IMR-90 (cell line): ENCODE data around the gene PCK1. TPM values are rescaled to one million over a fixed set of nuclear protein-coding genes. Genes with fewer than 3 reads are reported as not detected.

Source experiments
- ATAC-seq: fragments of 200-7000 bp; cut with Tn5 transposase; 2 replicates; pipeline ENCODE4 v1.9.1; 2020; ENCODE audit warnings: low read depth, mild to moderate bottlenecking, moderate library complexity
- BruUV-seq: library from RNA; stranded (reverse); fragments of 400-500 nt; replicated peaks from 2 replicates; lab custom pipeline; 2021; lab: Mats Ljungman, UMichigan
- CTCF ChIA-PET: fragments of 300-600 bp; formaldehyde crosslinking; extraction: SDS; loops from one replicate; lab custom pipeline; 2021; ENCODE audit warnings: antibody characterized with exemption; lab: Yijun Ruan, JAX
- POLR2A ChIA-PET: fragments of 300-600 bp; sonication (Branson Sonifier 250); formaldehyde crosslinking; loops from one replicate; lab custom pipeline; 2022; ENCODE audit warnings: antibody characterized with exemption; ENCODE audit not compliant: unreplicated experiment; lab: Charles Lee
- DNase-seq: peaks from one replicate; pipeline ENCODE4 v3.0.0; 2013
- H2AFZ ChIP-seq: replicated peaks from 2 replicates; pipeline ENCODE3; 2013; ENCODE audit warnings: low read length, mild to moderate bottlenecking; ENCODE audit not compliant: poor library complexity
- H2AK5ac ChIP-seq: 2 replicates; pipeline ENCODE4 v1.6.1; 2013; ENCODE audit warnings: low read depth, low read length, inconsistent platforms
- H2AK9ac ChIP-seq: replicated peaks from 2 replicates; pipeline ENCODE3; 2013; ENCODE audit warnings: mild to moderate bottlenecking, low read depth, low read length, moderate library complexity; ENCODE audit not compliant: poor library complexity
- H2BK120ac ChIP-seq: 2 replicates; pipeline ENCODE4 v1.6.1; 2013; ENCODE audit warnings: low read depth, low read length, inconsistent platforms
- H2BK15ac ChIP-seq: 3 replicates; pipeline ENCODE4 v1.6.1; 2013; ENCODE audit warnings: low read depth, low read length, inconsistent platforms
- H2BK20ac ChIP-seq: 2 replicates; pipeline ENCODE4 v1.6.1; 2013; ENCODE audit warnings: low read depth, mild to moderate bottlenecking, inconsistent platforms, low read length, moderate library complexity
- H2BK5ac ChIP-seq: 2 replicates; pipeline ENCODE4 v1.6.1; 2013; ENCODE audit warnings: mild to moderate bottlenecking, low read depth, low read length, inconsistent platforms; ENCODE audit not compliant: poor library complexity, severe bottlenecking
- H3K14ac ChIP-seq: replicated peaks from 2 replicates; pipeline ENCODE4 v1.6.1; 2013; ENCODE audit warnings: low read depth, low read length, inconsistent platforms
- H3K18ac ChIP-seq: 2 replicates; pipeline ENCODE4 v1.6.1; 2013; ENCODE audit warnings: low read depth, low read length, control low read depth
- H3K23ac ChIP-seq: 2 replicates; pipeline ENCODE4 v1.6.1; 2013; ENCODE audit warnings: low read depth, low read length, inconsistent platforms
- H3K27ac ChIP-seq: 2 replicates; pipeline ENCODE4 v1.5.1; 2013; ENCODE audit warnings: mild to moderate bottlenecking, control low read depth, low read length; ENCODE audit not compliant: insufficient read depth
- H3K27me3 ChIP-seq: 2 replicates; pipeline ENCODE4 v1.6.1; 2013; ENCODE audit warnings: low read length; ENCODE audit not compliant: control insufficient read depth, insufficient read depth
- H3K36me3 ChIP-seq: 2 replicates; pipeline ENCODE4 v1.6.1; 2013; ENCODE audit warnings: low read length, mixed read lengths; ENCODE audit not compliant: control insufficient read depth, insufficient read depth
- H3K4ac ChIP-seq: 2 replicates; pipeline ENCODE4 v1.6.1; 2013; ENCODE audit warnings: low read depth, low read length, inconsistent platforms
- H3K4me1 ChIP-seq: 2 replicates; pipeline ENCODE4 v1.6.1; 2013; ENCODE audit warnings: low read length, mixed read lengths; ENCODE audit not compliant: control insufficient read depth, insufficient read depth
- H3K4me2 ChIP-seq: 2 replicates; pipeline ENCODE4 v1.6.1; 2013; ENCODE audit warnings: low read depth, mild to moderate bottlenecking, control low read depth, low read length, moderate library complexity
- H3K4me3 ChIP-seq: 2 replicates; pipeline ENCODE4 v1.5.1; 2013; ENCODE audit warnings: low read depth, mild to moderate bottlenecking, control low read depth, low read length, moderate library complexity; ENCODE audit not compliant: insufficient read depth
- H3K56ac ChIP-seq: 2 replicates; pipeline ENCODE4 v1.6.1; 2013; ENCODE audit warnings: low read length, inconsistent platforms; ENCODE audit not compliant: insufficient read depth; ENCODE audit errors: extremely low read depth
- H3K79me1 ChIP-seq, 2 experiments: 2 replicates each; pipeline ENCODE4 v1.6.1; 2013; ENCODE audit warnings: low read length in 2 of 2, inconsistent platforms in 1 of 2, low read depth in 1 of 2
- H3K9ac ChIP-seq: 2 replicates; pipeline ENCODE4 v1.6.1; 2013; ENCODE audit warnings: low read depth, low read length, control low read depth
- H3K9me1 ChIP-seq: 2 replicates; pipeline ENCODE4 v1.6.1; 2013; ENCODE audit warnings: low read length, inconsistent platforms; ENCODE audit not compliant: insufficient read depth
- H3K9me3 ChIP-seq: 2 replicates; pipeline ENCODE4 v1.6.1; 2013; ENCODE audit warnings: low read length; ENCODE audit not compliant: control insufficient read depth, insufficient read depth
- H4K20me1 ChIP-seq: 2 replicates; pipeline ENCODE4 v1.6.1; 2013; ENCODE audit warnings: low read length, inconsistent platforms; ENCODE audit not compliant: insufficient read depth
- H4K5ac ChIP-seq: 2 replicates; pipeline ENCODE4 v1.6.1; 2013; ENCODE audit warnings: mild to moderate bottlenecking, low read depth, low read length, control low read depth
- H4K8ac ChIP-seq, 2 experiments: 2 replicates each; pipeline ENCODE4 v1.6.1; 2013; ENCODE audit warnings: low read depth in 2 of 2, low read length in 2 of 2, control low read depth in 1 of 2, inconsistent platforms in 1 of 2
- H4K91ac ChIP-seq: 2 replicates; pipeline ENCODE4 v1.6.1; 2013; ENCODE audit warnings: low read depth, low read length, inconsistent platforms; ENCODE audit not compliant: insufficient read depth
- BHLHE40 ChIP-seq: fragments of 150-350 bp; IDR thresholded peaks from 2 replicates; pipeline ENCODE4 v1.6.1; 2016; ENCODE audit warnings: mild to moderate bottlenecking, low read depth, low read length
- CEBPB ChIP-seq: IDR thresholded peaks from 2 replicates; pipeline ENCODE4 v1.6.1; 2012; ENCODE audit warnings: low read depth, low read length, improper control_type of control experiment
- CHD1 ChIP-seq: IDR thresholded peaks from 2 replicates; pipeline ENCODE4 v1.6.1; 2012; ENCODE audit warnings: low read depth, low read length, improper control_type of control experiment
- FOS ChIP-seq: fragments of 150-350 bp; IDR thresholded peaks from 2 replicates; pipeline ENCODE4 v1.6.1; 2016; ENCODE audit warnings: low read depth, low read length
- MAFK ChIP-seq: IDR thresholded peaks from 2 replicates; pipeline ENCODE4 v1.6.1; 2012; ENCODE audit warnings: low read depth, low read length, improper control_type of control experiment
- MAZ ChIP-seq: IDR thresholded peaks from 2 replicates; pipeline ENCODE4 v1.6.1; 2012; ENCODE audit warnings: low read depth, mild to moderate bottlenecking, low read length, improper control_type of control experiment, moderate library complexity, borderline replicate concordance
- MXI1 ChIP-seq: IDR thresholded peaks from 2 replicates; pipeline ENCODE4 v1.6.1; 2012; ENCODE audit warnings: low read depth, mild to moderate bottlenecking, low read length, moderate library complexity, borderline replicate concordance
- NFE2L2 ChIP-seq: fragments of 150-350 bp; IDR thresholded peaks from 2 replicates; pipeline ENCODE4 v1.6.1; 2016; ENCODE audit warnings: low read depth, mild to moderate bottlenecking, low read length
- POLR2A ChIP-seq: IDR thresholded peaks from 2 replicates; pipeline ENCODE4 v1.6.1; 2012; ENCODE audit warnings: mild to moderate bottlenecking, low read depth, low read length
- RAD21 ChIP-seq: IDR thresholded peaks from 2 replicates; pipeline ENCODE4 v1.6.1; 2012; ENCODE audit warnings: low read length, improper control_type of control experiment
- RCOR1 ChIP-seq: IDR thresholded peaks from 2 replicates; pipeline ENCODE4 v1.6.1; 2012; ENCODE audit warnings: mild to moderate bottlenecking, low read length, improper control_type of control experiment; ENCODE audit not compliant: insufficient replicate concordance
- RFX5 ChIP-seq: IDR thresholded peaks from 2 replicates; pipeline ENCODE4 v1.8.0; 2012; ENCODE audit warnings: low read depth, mild to moderate bottlenecking, low read length, moderate library complexity
- SMC3 ChIP-seq: fragments of 150-350 bp; IDR thresholded peaks from 2 replicates; pipeline ENCODE4 v1.6.1; 2016; ENCODE audit warnings: low read depth, mild to moderate bottlenecking, antibody characterized with exemption, low read length, moderate library complexity
- WGBS, 2 experiments: methylation state at CpG; one replicate each; pipeline versions ENCODE4 v1.1.5 to v1.1.7; 2013; ENCODE audit warnings: missing lambda C conversion rate in 2 of 2; ENCODE audit not compliant: insufficient read length in 1 of 2; ENCODE audit errors: extremely low coverage in 2 of 2; 5-methylcytosine and 5-hydroxymethylcytosine counted together
- dilution Hi-C: fragments of 300-500 bp; cut with HindIII; formaldehyde crosslinking; loops from one replicate; pipeline ENCODE4 v1.14.3; 2018; ENCODE audit warnings: low sequenced_read_pairs; ENCODE audit not compliant: unreplicated experiment
- in situ Hi-C: fragments of 300-500 bp; cut with MboI; formaldehyde crosslinking; loops from 3 replicates; pipeline ENCODE4 v1.14.3; 2019; ENCODE audit warnings: low sequenced_read_pairs, inconsistent platforms, mixed read lengths
- intact Hi-C: fragments of 100-400 bp; cut with micrococcal nuclease; formaldehyde crosslinking; loops from 2 replicates; pipeline ENCODE4 v1.10.0; 2022
- polyA plus RNA-seq, 3 experiments: library from polyadenylated mRNA; depleted of rRNA; stranded (reverse); fragments of >200 nt; gene quantifications; 2 replicates each; pipeline ENCODE4 v1.2.3, GENCODE V29; 2012; ENCODE audit warnings: low replicate concordance in 1 of 3
- total RNA-seq: library from RNA; depleted of rRNA; stranded (reverse); fragments of >200 nt; gene quantifications from 2 replicates; pipeline ENCODE4 v1.2.3, GENCODE V29; 2012
- TF ChIP-seq, protein P1 (sequence below): fragments of 150-350 bp; IDR thresholded peaks from 2 replicates; pipeline ENCODE4 v1.6.1; 2017; ENCODE audit warnings: mild to moderate bottlenecking, antibody characterized with exemption, low read length, low read depth
- TF ChIP-seq, protein P2 (sequence below): fragments of 150-350 bp; IDR thresholded peaks from 2 replicates; pipeline ENCODE4 v1.6.1; 2016; ENCODE audit warnings: low read depth, mild to moderate bottlenecking, low read length, moderate library complexity, borderline replicate concordance
- TF ChIP-seq, protein P3 (sequence below): conservative IDR thresholded peaks from 2 replicates; pipeline ENCODE4 v1.5.1; 2012; ENCODE audit warnings: mild to moderate bottlenecking, low read depth, low read length, improper control_type of control experiment

Gene PCK1
- total and polyA plus RNA-seq, 2 of the 4 experiments (the other 2 are of a cell fraction), result not detected

DNA sequence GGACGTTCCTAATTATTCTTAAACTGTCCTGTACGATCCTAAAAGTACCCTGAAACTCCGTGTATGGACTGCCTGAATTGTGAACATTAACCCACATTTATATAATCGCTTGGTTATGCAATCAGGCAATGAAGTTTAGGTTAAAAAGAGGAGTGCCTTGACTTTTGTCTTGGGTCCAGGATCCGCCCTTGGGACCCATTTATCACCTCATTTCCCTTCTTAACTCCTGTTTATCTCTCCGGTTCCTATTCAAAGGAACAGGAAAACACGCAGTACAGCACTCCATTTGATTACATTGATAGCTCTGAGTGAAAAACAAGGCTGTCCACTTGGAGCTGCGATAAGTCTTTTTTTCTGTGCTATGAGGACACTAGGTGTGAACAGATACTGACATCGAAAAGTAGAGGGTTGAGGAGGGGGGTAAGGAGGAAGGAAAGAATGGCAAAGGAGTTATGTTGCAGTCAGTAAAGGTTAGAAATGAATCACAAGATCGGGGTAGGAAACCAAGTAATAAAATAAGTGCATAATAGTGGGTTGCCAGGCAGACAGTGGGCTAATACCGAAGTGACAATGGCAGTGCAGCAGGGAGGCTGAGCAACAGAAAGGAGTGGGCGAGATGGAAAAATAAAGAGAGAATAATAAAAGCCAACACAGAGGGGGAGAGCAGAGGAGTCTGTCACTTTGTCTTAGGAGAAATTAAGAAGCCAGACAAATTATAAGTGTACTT is 15.9 kb upstream of the PCK1 start:
- Histone ChIP-seq H3K4me1 (no peaks in the 10 kb centered on the region), H2BK15ac (no peak overlapping the region), H2AK9ac (no peak overlapping the region), H3K27me3 (peaks cover 4% of the 10 kb centered on the region; the same call in 1 of the 2 replicates), H3K14ac (no peak overlapping the region), H4K5ac (no peak overlapping the region), H2BK20ac (no peak overlapping the region), H2AFZ (no peak overlapping the region), H3K4me3 (no peak overlapping the region), H3K36me3 (no peaks in the 10 kb centered on the region), H4K91ac (no peak overlapping the region), H3K56ac (no peak overlapping the region), H3K4ac (no peak overlapping the region), H3K23ac (no peak overlapping the region), H2BK120ac (no peak overlapping the region), H2BK5ac (no peak overlapping the region), H3K79me1 (no peaks in the 10 kb centered on the region), H4K8ac (no peak overlapping the region), H3K18ac (no peak overlapping the region), H3K4me2 (no peak overlapping the region), H4K20me1 (no peaks in the 10 kb centered on the region), H3K27ac (no peak overlapping the region), H3K9me3 (no peaks in the 10 kb centered on the region), H3K9me1 (no peaks in the 10 kb centered on the region), H3K9ac (no peak overlapping the region), H2AK5ac (no peak overlapping the region)
- intact Hi-C loops (no loop called here), dilution Hi-C loops (no loop called here), in situ Hi-C loops (no loop called here)
- no peak for ATAC-seq
- POLR2A ChIA-PET, result no interaction called here
- TF ChIP-seq RFX5 (no peak), CEBPB (no peak), SMC3 (no peak), MXI1 (no peak), RCOR1 (no peak), RAD21 (no peak), CHD1 (no peak), MAFK (no peak), POLR2A (no peak), MAZ (no peak), BHLHE40 (no peak), NFE2L2 (no peak), FOS (no peak)
- TF ChIP-seq, protein P1, sequence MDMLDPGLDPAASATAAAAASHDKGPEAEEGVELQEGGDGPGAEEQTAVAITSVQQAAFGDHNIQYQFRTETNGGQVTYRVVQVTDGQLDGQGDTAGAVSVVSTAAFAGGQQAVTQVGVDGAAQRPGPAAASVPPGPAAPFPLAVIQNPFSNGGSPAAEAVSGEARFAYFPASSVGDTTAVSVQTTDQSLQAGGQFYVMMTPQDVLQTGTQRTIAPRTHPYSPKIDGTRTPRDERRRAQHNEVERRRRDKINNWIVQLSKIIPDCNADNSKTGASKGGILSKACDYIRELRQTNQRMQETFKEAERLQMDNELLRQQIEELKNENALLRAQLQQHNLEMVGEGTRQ, result no peak
- TF ChIP-seq, protein P2, sequence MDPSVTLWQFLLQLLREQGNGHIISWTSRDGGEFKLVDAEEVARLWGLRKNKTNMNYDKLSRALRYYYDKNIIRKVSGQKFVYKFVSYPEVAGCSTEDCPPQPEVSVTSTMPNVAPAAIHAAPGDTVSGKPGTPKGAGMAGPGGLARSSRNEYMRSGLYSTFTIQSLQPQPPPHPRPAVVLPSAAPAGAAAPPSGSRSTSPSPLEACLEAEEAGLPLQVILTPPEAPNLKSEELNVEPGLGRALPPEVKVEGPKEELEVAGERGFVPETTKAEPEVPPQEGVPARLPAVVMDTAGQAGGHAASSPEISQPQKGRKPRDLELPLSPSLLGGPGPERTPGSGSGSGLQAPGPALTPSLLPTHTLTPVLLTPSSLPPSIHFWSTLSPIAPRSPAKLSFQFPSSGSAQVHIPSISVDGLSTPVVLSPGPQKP, result no peak
- TF ChIP-seq, protein P3, sequence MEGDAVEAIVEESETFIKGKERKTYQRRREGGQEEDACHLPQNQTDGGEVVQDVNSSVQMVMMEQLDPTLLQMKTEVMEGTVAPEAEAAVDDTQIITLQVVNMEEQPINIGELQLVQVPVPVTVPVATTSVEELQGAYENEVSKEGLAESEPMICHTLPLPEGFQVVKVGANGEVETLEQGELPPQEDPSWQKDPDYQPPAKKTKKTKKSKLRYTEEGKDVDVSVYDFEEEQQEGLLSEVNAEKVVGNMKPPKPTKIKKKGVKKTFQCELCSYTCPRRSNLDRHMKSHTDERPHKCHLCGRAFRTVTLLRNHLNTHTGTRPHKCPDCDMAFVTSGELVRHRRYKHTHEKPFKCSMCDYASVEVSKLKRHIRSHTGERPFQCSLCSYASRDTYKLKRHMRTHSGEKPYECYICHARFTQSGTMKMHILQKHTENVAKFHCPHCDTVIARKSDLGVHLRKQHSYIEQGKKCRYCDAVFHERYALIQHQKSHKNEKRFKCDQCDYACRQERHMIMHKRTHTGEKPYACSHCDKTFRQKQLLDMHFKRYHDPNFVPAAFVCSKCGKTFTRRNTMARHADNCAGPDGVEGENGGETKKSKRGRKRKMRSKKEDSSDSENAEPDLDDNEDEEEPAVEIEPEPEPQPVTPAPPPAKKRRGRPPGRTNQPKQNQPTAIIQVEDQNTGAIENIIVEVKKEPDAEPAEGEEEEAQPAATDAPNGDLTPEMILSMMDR, result no peak
- no peak for DNase-seq
- BruUV-seq, result no TSS peak
- CTCF ChIA-PET, result no interaction called here
- 30% methylated on average over 1 of the region's 12 CpGs; no CpG with 5 or more reads in 1 of the 2 experiments for WGBS, 2 experiments
